HG02571 (cell line): ENCODE data around the gene GTF2H2C.
"Not testable (repeated sequence)": the region's sequence is repeated elsewhere in the genome, so short reads cannot be mapped to it uniquely, and the experiment has no call there.

Experiments used
- ATAC-seq: cut with Tn5 transposase; IDR thresholded peaks from one replicate; pipeline ENCODE4 v1.9.1; 2021; ENCODE audit warnings: mild to moderate bottlenecking, moderate library complexity; ENCODE audit not compliant: unreplicated experiment

GTF2H2C gene

DNA sequence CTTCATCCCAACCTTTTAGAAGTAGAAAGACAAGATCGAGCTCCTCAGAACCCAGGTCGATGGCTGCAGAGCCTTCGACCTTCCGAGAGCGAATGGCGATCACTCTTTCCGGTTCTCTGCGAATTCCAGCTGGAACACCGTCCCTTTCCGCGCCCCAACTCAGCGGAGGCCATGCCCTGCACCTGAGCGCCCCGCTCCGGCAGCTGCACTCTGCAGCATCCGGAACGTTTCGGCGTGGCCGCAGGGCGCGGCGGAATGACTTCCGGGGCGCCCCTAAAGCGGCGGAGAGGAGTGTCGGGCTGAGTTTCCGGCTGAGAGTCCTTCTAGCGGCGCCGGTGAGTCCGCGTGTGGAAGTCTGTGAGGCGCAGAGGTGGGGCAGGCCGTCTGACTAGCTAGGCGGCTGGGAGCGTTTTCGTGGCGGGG, at the start of gene GTF2H2C:
Gene GTF2H2C, plus strand, starts transcription at position 284 of the 423 bp plus-strand sequence. CDS start 4,942 bp downstream, outside the sequence.
- peak; percentile 95 for ATAC-seq

DNA sequence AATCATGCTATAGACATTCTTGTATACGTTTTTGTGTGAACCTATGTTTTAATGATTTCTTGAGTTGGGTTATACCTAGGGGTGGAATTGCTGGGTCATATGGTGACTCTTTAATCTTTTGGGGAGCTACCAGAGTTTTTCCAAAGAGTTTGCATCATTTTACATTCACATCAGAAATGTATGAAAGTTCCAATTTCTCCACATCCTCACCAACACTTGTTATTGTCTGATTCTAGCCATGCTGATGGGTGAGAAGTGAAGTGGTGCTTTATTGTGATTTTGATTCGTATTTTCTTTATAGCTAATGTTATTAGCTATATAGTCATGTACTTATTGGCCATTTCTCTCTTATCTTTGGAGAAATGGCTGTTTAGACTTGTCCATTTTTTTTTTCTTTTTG, 49.3 kb upstream of the GTF2H2C start:
- no peak for ATAC-seq

- ATAC-seq, result no peak
Observed at GRCh38 chr5:69512740-69513260, 47.2 kb upstream of the GTF2H2C start.

DNA sequence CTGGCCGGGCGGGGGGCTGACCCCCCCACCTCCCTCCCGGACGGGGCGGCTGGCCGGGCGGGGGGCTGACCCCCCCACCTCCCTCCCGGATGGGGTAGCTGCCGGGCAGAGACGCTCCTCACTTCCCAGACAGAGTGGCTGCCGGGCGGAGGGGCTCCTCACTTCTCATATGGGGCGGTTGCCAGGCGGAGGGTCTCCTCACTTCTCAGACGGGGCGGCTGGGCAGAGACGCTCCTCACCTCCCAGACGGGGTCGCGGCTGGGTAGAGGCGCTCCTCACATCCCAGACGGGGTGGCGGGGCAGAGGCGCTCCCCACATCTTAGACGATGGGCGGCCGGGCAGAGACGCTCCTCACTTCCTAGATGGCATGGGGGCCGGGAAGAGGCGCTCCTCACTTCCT, 44.4 kb upstream of the GTF2H2C start:
- ATAC-seq, result not testable (repeated sequence)

GRCh38 chr5:69516769-69517168, 43.2 kb upstream of the GTF2H2C start:
- ATAC-seq, result no peak

GRCh38 chr5:69517763-69518212, 42.2 kb upstream of the GTF2H2C start:
- no peak for ATAC-seq

- no peak for ATAC-seq
Observed at GRCh38 chr5:69519285-69519684, 40.7 kb upstream of the GTF2H2C start.

DNA sequence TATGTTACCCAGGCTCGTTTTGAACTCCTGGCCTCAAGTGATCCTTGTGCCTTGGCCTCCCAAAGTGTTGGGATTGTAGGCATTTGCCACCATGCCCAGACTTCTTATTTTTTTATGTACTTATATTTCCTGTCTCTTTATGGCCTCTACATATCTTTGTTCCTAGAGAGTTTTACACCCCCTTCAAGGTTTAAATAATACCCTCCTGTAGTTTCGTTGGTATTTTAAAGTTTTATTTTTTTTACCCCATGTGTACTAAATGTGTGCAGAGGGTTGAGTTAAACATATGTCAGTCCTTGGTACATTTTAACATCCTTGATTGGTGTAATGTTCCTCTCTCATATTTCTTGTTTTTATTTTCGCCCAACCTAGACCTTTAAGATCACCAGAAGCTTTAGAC, 38.0 kb upstream of the GTF2H2C start:
- no peak for ATAC-seq

DNA sequence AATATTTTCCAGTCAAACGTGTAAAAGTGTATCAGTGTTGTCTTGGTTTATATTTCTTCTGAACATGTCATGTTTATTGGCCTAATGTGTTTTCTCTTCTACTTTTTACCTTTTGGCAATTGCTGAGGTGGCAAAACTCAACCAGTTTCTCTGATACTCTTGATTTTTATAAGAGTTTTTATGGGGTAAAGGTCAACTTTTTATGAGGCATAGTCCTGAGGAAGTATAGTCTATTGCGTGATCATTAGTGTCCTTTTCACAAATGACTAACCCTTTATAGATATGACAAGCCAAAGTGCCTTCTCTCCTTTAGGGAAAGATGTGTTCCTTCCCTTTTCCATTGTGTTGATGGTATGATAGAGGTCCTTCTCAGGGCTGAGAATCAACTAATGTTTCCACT, 34.5 kb upstream of the GTF2H2C start:
- ATAC-seq, result no peak

DNA sequence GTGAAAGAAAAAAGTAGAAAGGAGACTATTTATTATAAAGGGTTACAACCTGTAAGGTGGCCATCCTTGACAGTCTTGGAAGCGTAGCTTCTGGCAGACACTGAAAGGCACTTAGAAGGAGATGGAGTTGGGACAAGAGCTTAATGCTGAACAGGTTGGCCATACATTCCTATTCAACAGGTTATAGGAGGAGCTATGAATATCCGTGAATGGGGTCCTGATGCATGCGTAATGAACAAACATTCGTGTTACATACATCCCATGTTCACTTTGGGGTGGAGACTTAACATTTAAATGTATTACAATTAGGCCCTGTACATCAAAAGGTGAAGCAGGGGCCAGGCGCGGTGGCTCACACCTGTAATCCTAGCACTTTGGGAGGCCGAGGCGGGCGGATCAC, 33.3 kb upstream of the GTF2H2C start:
- ATAC-seq, result no peak

GRCh38 chr5:69527128-69527770, 32.7 kb upstream of the GTF2H2C start:
- ATAC-seq, result no peak

GRCh38 chr5:69528035-69528434, 32.0 kb upstream of the GTF2H2C start:
- no peak for ATAC-seq

DNA sequence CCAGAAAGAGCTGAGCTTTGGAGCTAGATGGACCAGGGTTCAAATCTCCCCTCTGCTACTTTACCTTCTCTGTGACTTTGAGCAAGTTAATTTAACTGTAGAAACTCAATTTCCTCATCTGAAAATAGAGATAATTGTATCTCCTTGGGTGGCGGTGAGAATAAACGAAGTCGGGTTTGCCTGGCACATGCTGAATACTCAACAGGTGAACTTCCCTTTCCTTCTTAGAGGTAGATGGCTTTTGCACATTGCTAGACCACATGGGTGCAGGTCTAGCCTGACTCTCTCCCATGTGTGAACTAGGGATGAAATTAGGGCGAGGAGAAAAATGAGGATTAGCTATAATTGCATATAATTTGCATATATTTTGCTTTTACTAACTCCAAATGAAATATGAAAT, 31.4 kb upstream of the GTF2H2C start:
- ATAC-seq, result no peak

DNA sequence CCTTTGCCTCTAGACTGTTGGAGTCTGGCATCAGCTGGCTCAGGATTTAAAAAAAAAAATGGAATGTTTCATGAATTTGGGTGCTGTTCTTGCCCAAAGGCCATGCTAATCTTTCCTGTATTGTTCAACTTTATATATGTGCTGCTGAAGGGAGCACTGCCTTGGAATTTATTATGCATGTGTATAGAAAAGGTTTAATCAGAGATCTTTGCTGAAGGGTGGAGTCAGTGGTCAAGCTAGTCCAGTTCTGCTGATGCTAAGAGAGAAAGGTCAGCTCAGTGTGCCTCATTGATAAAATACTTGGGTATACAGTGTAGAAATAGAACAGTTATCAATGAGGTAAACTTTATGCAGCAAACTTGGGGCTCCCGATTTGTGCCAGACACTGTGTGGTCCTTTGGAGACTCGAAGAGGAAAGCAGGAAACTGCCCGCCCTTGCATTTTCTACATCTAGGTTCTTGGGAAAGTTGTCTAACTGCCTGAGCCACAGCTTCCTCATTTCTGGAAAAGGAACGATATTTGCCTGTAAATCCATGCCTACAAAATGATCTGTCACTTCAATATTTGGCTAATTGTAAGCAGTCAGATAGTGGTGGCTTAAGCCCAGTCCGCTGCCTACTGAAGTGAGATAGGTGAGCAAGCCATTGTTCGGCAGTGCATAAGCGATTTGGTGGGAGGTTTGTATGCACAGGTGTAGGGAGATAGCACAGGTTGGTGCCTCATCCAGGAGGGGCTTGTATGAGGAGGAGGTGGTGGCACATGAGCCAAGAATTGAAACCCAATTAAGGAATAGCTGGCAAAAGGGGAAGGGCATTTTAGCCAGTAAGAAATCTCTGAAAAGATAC, 29.2 kb upstream of the GTF2H2C start:
- no peak for ATAC-seq

DNA sequence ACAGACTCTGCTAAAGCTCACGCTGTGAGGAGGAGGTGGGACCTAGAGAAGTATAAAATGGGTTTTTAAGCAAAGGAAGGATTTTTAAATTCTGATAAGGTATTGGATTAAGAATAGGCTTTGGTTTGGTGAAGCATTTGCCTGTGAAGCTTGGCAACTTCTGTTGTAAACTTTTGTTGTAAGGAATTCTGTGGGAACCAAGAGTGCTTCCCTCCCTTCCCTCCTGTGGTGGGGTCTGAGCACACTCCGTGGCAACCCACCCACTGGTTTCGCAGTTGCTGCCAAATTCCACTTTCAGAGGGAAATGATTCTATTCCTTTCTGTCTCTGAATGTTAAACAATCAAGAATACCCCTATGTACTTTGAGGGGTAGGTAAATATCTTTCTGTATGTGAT, 28.6 kb upstream of the GTF2H2C start:
- no peak for ATAC-seq

DNA sequence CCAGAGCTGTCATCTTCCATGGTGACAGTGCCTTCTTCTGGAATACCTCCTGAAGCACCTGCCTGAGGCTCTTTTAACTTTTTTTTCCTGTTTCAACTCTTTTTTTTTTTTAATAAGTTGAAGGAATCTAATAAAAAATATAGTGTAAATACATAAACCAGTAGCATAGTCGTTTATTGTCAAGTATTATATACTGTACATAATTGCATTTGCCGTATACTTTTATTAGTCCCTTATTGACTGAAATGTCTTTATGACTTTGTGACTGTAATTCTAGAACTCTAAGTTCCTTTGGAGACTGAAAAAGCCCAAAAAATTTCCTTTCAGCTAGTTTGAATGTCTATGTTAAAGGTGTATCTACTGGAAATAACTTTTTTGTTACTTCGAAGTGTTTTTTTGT, 22.1 kb upstream of the GTF2H2C start:
- not testable (repeated sequence) for ATAC-seq

GRCh38 chr5:69538735-69539134, 21.3 kb upstream of the GTF2H2C start:
- not testable (repeated sequence) for ATAC-seq

DNA sequence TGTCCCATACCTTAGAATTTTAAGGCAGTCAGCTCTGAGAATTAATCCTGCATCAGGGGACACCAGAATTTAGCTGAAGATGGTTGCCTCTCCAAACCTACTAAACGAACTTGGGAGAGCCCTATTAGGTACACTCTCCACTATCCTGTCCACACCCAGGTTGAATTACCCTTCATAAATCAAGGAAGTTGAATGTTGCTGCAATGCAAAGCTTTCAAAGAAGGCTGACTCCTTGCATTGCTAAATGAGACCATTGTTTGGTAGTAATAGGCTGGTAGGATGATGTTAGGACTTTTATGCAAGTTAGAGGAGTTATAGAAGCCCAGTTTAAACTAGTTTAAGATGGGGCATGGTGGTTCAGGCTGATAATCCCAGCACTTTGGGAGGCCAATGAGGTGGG, 18.6 kb upstream of the GTF2H2C start:
- ATAC-seq, result not testable (repeated sequence)

- ATAC-seq, result not testable (repeated sequence)
Observed at GRCh38 chr5:69542838-69543618, 17.0 kb upstream of the GTF2H2C start.

GRCh38 chr5:69544602-69545001, 15.4 kb upstream of the GTF2H2C start:
- not testable (repeated sequence) for ATAC-seq
